Heart left ventricle (tissue), 16 donors: ENCODE results near the gene KCNQ1OT1. TPM values are rescaled to one million over a fixed set of nuclear protein-coding genes. Genes with fewer than 3 reads are reported as not detected.
A peak's percentile ranks its signal among the peaks of the same experiment; 100 is the strongest.

Experiments used
- ATAC-seq, 4 donors: fragments of 200-7000 bp; cut with Tn5 transposase; one replicate each; pipeline ENCODE4 v1.9.1; 2020 to 2022; ENCODE audit warnings: moderate library complexity in 4 of 4, mild to moderate bottlenecking in 3 of 4, moderate number of reproducible peaks in 1 of 4
- DNase-seq, 5 donors: peaks; one replicate each; pipeline ENCODE4 v3.0.0-alpha.2; 2020
- H3K27ac ChIP-seq, 12 donors: fragments of 200-600 bp; sonication (generic) in 4 of 12; one replicate each; pipeline versions ENCODE4 v1.5.0 to v1.8.0; 2016 to 2022; ENCODE audit warnings: mild to moderate bottlenecking in 2 of 12
- H3K27me3 ChIP-seq, 9 donors: fragments of 200-600 bp; sonication (generic) in 2 of 9; one replicate each; pipeline versions ENCODE4 v1.5.1 to v1.8.0; 2016 to 2022; ENCODE audit warnings: mild to moderate bottlenecking in 3 of 9
- H3K36me3 ChIP-seq, 9 donors: fragments of 200-600 bp; sonication (generic) in 2 of 9; one replicate each; pipeline versions ENCODE4 v1.5.0 to v1.8.0; 2018 to 2022; ENCODE audit warnings: mild to moderate bottlenecking in 2 of 9
- H3K4me1 ChIP-seq, 12 donors: fragments of 200-600 bp; sonication (generic) in 4 of 12; one replicate each; pipeline versions ENCODE4 v1.5.0 to v1.8.0; 2016 to 2022; ENCODE audit warnings: mild to moderate bottlenecking in 3 of 12
- H3K4me3 ChIP-seq, 12 donors: fragments of 200-600 bp; sonication (generic) in 4 of 12; one replicate each; pipeline versions ENCODE4 v1.5.0 to v1.8.0; 2017 to 2022; ENCODE audit warnings: mild to moderate bottlenecking in 9 of 12, moderate library complexity in 4 of 12
- H3K9me3 ChIP-seq, 12 donors: fragments of 200-600 bp; sonication (generic) in 4 of 12; one replicate each; pipeline versions ENCODE4 v1.5.0 to v1.8.0; 2016 to 2022; ENCODE audit warnings: mild to moderate bottlenecking in 1 of 12
- CTCF ChIP-seq, 12 donors: fragments of 200-600 bp; sonication (generic) in 4 of 12; IDR thresholded peaks; one replicate each; pipeline versions ENCODE4 v1.5.0 to v1.8.0; 2018 to 2022; ENCODE audit warnings: antibody characterized with exemption in 12 of 12, mild to moderate bottlenecking in 5 of 12
- POLR2A ChIP-seq, 2 donors: fragments of 450-650 bp; IDR thresholded peaks; one replicate each; pipeline ENCODE4 v1.6.1; 2017; ENCODE audit warnings: antibody characterized with exemption in 2 of 2, mild to moderate bottlenecking in 2 of 2, moderate library complexity in 2 of 2
- WGBS, 4 donors: extraction: QIAGEN DNeasy Blood & Tissue Kit in 2 of 4; methylation state at CpG; one replicate each; pipeline versions ENCODE4 v1.1.5 to v1.1.7; 2013 to 2018; 5-methylcytosine and 5-hydroxymethylcytosine counted together
- intact Hi-C, 10 donors: fragments of 100-400 bp; cut with DNase I; formaldehyde crosslinking; loops; one replicate each; pipeline versions ENCODE4 v1.11.1 to v1.14.2; 2022
- polyA plus RNA-seq, 2 donors: library from polyadenylated mRNA; stranded (reverse); fragments of 200-250 nt; gene quantifications; one replicate each; pipeline ENCODE4 v1.2.3, GENCODE V29; 2013
- total RNA-seq, 9 donors: library from RNA; depleted of rRNA in 2 of 9; stranded (reverse); fragments of >200 nt in 2 of 9; fragmentation: NEBNext Ultra II Directional in 3 of 9; extraction: Animal tissue kit (Norgen Biotek cat#: 25700) in 3 of 9; gene quantifications; one replicate each; pipeline versions ENCODE4 v1.1.0 to v1.2.4, GENCODE V29; 2016 to 2023
- donor health status: ischemic (EF 13 %, LVEDD 7.1; RV severe dilation, severe dysfunction).
- donor health status: healthy with polysubstance abuse.
- donor health status: DM: no; HTN: yes; CAD: no.
- donor health status: DM: no; HTN: no; CAD: no.
- donor health status: ischemic (EF 25% LVEDD 6.9; RV normal size, moderate dysfunction).
- donor health status: ischemic (EF 25% LVEDD 5.7; RV mildly dilated, moderate dysfunction).
- donor health status: healthy.
- donor health status: DM: yes; HTN: yes; CAD: no.
- donor health status: ischemic (EF 35%, LVEDD 5.7; RV mildly dilated, moderate dysfunction).
- donor health status: nonischemic (EF 11% LVEDD 7.7; RV severe dilation, severe dysfunction).
- donor health status: DM: yes; HTN: yes; CAD: no.
- donor health status: PGD.
- donor health status: ischemic (EF 29% LVEDD 5.4; RV normal size, mild dysfunction).
- donor health status: nonischemic (EF 23%, LVEDD 6.1; RV moderate dilation, normal function).

Gene KCNQ1OT1
- total and polyA plus RNA-seq, 11 donors: 0.14 to 0.93 (median 0.40) TPM

- Histone ChIP-seq H3K36me3 (peaks cover 0 to 8% (median 0%) of the 10 kb centered on the region in 9 donors), H3K27ac (no peak overlapping the region), H3K9me3 (no peaks in the 10 kb centered on the region), H3K27me3 (no peaks in the 10 kb centered on the region), H3K4me3 (no peak overlapping the region), H3K4me1 (peaks cover 0 to 9% (median 0%) of the 10 kb centered on the region in 12 donors)
- DNase-seq (peak in 1 of 5 donors; percentile 7), ATAC-seq (no peak)
- 94 to 98% (median 96%) methylated on average over 7 to 10 of the region's 10 CpGs for WGBS, 4 donors
- intact Hi-C loops: no loop called here
- no peak for TF ChIP-seq POLR2A (IDR thresholded peaks at IDR 0.05)
- TF ChIP-seq CTCF (IDR thresholded peaks at IDR 0.05): no peak
Measured at GRCh38 chr11:2569731-2570210, 130.0 kb downstream of the KCNQ1OT1 start.

GRCh38 chr11:2569321-2569721, 130.5 kb downstream of the KCNQ1OT1 start:
- DNase-seq: peak in 3 of 5 donors; percentile 13 to 61 (median 18)
- intact Hi-C loops: no loop called here
- TF ChIP-seq CTCF (IDR thresholded peaks at IDR 0.05): no peak
- TF ChIP-seq POLR2A (IDR thresholded peaks at IDR 0.05): no peak

GRCh38 chr11:2567026-2567671, 132.6 kb downstream of the KCNQ1OT1 start:
- TF ChIP-seq POLR2A (IDR thresholded peaks at IDR 0.05) (no peak), CTCF (IDR thresholded peaks at IDR 0.05) (no peak)
- H3K4me1 ChIP-seq: peaks cover 0 to 13% (median 0%) of the 10 kb centered on the region in 12 donors
- no peaks in the 10 kb centered on the region for H3K9me3 ChIP-seq
- DNase-seq (peak in 1 of 5 donors; percentile 10), ATAC-seq (no peak)
- peaks cover 0 to 3% (median 0%) of the 10 kb centered on the region in 9 donors for H3K36me3 ChIP-seq
- H3K4me3 ChIP-seq: no peak overlapping the region
- WGBS, 4 donors: 78 to 97% (median 93%) methylated on average over 5 of the region's 5 CpGs
- no peaks in the 10 kb centered on the region for H3K27me3 ChIP-seq
- intact Hi-C loops: no loop called here
- H3K27ac ChIP-seq: no peak overlapping the region

More at GRCh38 chr11:2569321-2569721, 130.5 kb downstream of the KCNQ1OT1 start:
- H3K4me1 ChIP-seq: peaks cover 0 to 9% (median 0%) of the 10 kb centered on the region in 12 donors
- no peak overlapping the region for H3K4me3 ChIP-seq
- 86 to 98% (median 89%) methylated on average over 11 to 14 of the region's 14 CpGs for WGBS, 4 donors
- no peaks in the 10 kb centered on the region for H3K9me3 ChIP-seq
- H3K36me3 ChIP-seq: peaks cover 0 to 8% (median 0%) of the 10 kb centered on the region in 9 donors
- no peak overlapping the region for H3K27ac ChIP-seq
- ATAC-seq: no peak
- no peaks in the 10 kb centered on the region for H3K27me3 ChIP-seq

GRCh38 chr11:2566223-2567025, 133.4 kb downstream of the KCNQ1OT1 start:
- intact Hi-C loops: no loop called here
- peak in 2 of 12 donors; percentile 16 to 17 for TF ChIP-seq CTCF (IDR thresholded peaks at IDR 0.05)
- TF ChIP-seq POLR2A (IDR thresholded peaks at IDR 0.05): no peak
- Histone ChIP-seq H3K9me3 (no peaks in the 10 kb centered on the region), H3K4me3 (no peak overlapping the region), H3K27ac (no peak overlapping the region), H3K36me3 (peaks cover 0 to 3% (median 0%) of the 10 kb centered on the region in 9 donors), H3K4me1 (peaks cover 0 to 20% (median 0%) of the 10 kb centered on the region in 12 donors), H3K27me3 (no peaks in the 10 kb centered on the region)
- ATAC-seq (peak in 1 of 4 donors; percentile 3), DNase-seq (peak in 2 of 5 donors; percentile 18 to 35)
- 90 to 95% (median 94%) methylated on average over 13 to 16 of the region's 16 CpGs for WGBS, 4 donors
